Bronchial epithelial cell (primary cell): ENCODE data around the gene NPTXR. TPM values are rescaled to one million over a fixed set of nuclear protein-coding genes. Genes with fewer than 3 reads are reported as not detected.

Source experiments
- DNase-seq: peaks from one replicate; pipeline ENCODE4 v3.0.0-alpha.2; 2010; ENCODE audit warnings: low read depth
- FAIRE-seq: peaks from 2 replicates; lab custom pipeline; 2011; peaks lifted over from hg19 to GRCh38; lab: Jason Lieb, UNC
- H3K27me3 ChIP-seq: 2 replicates; pipeline ENCODE4 v1.5.1; 2011; ENCODE audit warnings: low read length; ENCODE audit not compliant: control insufficient read depth, insufficient read depth
- H3K36me3 ChIP-seq: 2 replicates; pipeline ENCODE4 v1.5.1; 2011; ENCODE audit warnings: low read length; ENCODE audit not compliant: control insufficient read depth, insufficient read depth
- H3K4me3 ChIP-seq: 2 replicates; pipeline ENCODE4 v1.5.1; 2011; ENCODE audit warnings: mild to moderate bottlenecking, low read depth, low read length, control low read depth
- total RNA-seq: library from RNA; depleted of rRNA; stranded (reverse); fragments of >200 nt; gene quantifications from 2 replicates; pipeline ENCODE4 v1.2.1, GENCODE V29; 2014
- TF ChIP-seq, protein P1 (sequence below): IDR thresholded peaks from 2 replicates; pipeline ENCODE4 v1.5.1; 2011; ENCODE audit warnings: mild to moderate bottlenecking, moderate library complexity, low read length, control low read depth, inconsistent platforms; ENCODE audit not compliant: insufficient read depth, severe bottlenecking

NPTXR gene
- total RNA-seq, 1 donor from 2014 or later = under 0.01 TPM

DNA sequence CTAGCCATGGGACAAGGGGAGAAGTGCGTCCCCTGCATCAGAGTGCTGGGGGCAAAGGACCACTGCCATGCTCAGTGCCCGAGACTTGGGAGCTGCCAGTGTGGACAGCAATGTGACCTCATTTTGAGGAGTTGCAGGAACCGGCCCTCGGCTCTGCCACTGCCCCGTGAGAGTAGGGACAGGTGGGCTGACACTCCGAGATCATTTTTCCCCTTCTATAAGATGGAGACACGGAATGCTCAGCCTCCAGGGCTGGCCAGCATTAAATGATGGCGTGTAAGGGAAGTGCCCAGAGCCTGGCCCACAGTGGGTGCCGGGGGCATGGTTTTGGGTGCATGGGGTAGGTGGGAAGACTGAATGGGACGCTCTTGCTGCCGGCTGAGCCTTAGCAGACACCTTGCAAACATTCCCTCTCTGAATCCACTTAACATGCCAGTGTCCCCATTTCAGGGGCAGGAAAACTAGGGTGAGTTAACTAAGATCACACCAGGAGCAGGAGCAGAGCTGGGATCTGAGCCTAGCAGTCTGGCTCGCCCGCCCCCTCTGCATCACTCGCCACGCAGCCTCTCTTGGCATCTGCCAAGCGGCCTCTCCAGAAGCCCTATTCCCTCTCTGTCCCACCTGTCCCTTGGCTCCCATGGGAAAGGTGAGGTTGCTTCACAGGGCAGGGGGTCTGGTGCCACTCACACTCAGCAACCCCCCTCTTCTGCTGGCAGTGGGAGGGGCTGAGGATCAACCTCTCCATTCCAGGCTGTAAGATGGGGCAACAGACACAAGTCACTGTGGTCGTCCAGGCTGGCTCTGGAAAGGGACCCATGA is 13.6 kb downstream of the NPTXR start:
- FAIRE-seq = no peak
- DNase-seq = no peak
- Histone ChIP-seq H3K4me3 (no peak overlapping the region), H3K27me3 (no peaks in the 10 kb centered on the region), H3K36me3 (no peaks in the 10 kb centered on the region)
- TF ChIP-seq, protein P1, sequence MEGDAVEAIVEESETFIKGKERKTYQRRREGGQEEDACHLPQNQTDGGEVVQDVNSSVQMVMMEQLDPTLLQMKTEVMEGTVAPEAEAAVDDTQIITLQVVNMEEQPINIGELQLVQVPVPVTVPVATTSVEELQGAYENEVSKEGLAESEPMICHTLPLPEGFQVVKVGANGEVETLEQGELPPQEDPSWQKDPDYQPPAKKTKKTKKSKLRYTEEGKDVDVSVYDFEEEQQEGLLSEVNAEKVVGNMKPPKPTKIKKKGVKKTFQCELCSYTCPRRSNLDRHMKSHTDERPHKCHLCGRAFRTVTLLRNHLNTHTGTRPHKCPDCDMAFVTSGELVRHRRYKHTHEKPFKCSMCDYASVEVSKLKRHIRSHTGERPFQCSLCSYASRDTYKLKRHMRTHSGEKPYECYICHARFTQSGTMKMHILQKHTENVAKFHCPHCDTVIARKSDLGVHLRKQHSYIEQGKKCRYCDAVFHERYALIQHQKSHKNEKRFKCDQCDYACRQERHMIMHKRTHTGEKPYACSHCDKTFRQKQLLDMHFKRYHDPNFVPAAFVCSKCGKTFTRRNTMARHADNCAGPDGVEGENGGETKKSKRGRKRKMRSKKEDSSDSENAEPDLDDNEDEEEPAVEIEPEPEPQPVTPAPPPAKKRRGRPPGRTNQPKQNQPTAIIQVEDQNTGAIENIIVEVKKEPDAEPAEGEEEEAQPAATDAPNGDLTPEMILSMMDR = no peak

DNA sequence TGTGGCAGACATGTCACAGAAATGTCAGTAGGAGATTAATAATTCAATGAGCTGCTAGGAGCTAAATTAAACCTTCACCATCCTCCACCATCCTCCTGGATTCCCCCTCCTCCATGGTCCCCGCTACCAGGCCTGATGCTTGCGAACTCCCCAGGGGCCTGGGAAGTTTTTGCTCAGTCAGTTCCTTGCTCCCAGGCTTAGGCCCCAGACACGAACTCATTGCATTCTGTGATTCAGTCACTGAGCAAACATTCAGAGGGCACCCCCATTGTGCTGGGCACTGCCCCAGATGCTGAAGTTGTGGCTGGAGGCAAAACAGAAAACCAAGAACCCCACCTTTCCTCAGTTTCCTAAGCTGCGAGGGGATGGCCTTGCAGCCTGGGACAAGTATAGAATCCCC is 14.3 kb downstream of the NPTXR start:
- FAIRE-seq (peak; percentile 72), DNase-seq (no peak)
- Histone ChIP-seq H3K4me3 (no peak overlapping the region), H3K36me3 (no peaks in the 10 kb centered on the region), H3K27me3 (no peaks in the 10 kb centered on the region)
- TF ChIP-seq, protein P1 = no peak

DNA sequence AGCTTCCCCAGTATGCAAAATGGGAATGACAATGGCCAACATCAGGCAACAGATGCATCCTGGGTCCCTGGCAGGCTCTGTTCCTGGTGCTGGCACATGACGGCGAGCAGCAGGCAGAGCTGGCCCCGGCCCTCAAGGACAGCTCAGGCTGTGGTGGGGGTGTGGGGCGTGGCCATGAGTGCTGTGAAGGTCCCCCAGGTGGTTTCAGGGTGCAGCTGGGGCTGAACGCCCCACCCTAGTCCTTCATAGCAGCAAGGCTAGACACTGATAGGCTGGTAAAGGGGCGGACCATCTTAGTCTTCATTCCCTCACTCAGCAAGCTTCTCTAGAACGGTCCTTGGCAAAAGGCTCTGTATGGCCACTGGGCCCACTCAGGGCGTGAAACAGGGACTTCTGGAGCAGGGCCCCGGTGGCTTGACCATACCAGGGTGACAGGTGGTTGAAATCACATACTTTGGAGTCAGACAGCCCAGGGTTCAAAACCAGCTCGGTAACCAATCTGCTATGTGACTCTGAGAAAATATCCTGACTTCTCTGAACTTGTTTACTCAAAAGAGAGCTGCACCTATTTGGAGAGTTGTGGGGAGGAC is 15.1 kb downstream of the NPTXR start:
- Histone ChIP-seq H3K27me3 (no peaks in the 10 kb centered on the region), H3K36me3 (no peaks in the 10 kb centered on the region), H3K4me3 (no peak overlapping the region)
- DNase-seq (no peak), FAIRE-seq (no peak)
- TF ChIP-seq, protein P1 = no peak

DNA sequence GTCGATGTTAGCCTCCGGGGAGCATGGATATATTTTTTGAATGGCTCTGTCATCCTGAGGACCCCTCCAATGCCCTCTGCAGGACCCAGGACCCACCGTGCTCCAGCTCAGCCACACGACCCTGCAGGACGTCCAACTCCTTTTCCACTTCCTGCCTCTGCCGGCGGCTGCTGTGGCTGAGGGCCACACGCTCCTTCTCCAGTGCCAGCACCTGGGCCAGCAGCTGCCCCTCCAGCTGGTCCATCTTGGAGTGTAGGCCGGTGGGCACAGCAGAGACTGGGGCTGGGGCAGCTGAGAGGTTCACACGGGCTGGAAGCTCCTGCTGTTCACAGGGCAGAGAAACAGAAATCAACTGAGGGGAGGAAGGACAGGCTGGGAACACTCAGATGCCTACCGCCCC is 15.6 kb downstream of the NPTXR start:
- no peak for FAIRE-seq
- no peaks in the 10 kb centered on the region for H3K27me3 ChIP-seq
- no peaks in the 10 kb centered on the region for H3K36me3 ChIP-seq
- TF ChIP-seq, protein P1 = no peak
- DNase-seq = no peak
- no peak overlapping the region for H3K4me3 ChIP-seq

DNA sequence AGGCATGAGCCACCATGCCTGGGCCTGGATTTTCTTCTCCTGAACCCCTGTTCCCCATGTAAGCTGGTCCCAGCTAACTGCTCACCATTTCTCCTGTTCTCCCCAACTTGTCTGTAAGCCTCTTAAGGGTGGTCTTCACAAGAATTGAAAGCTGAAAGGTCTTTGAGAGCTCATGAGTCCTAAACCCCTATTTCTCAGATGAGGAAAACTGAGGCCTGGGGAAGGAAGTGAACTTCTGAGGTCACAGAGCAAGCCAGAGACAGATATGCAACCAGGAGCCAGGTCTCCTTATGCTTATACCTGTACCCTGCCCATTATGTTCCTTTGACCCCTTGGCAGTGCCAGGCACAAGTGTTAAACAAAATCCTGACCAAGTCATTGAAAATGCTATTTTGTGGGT is 16.3 kb downstream of the NPTXR start:
- H3K4me3 ChIP-seq = no peak overlapping the region
- TF ChIP-seq, protein P1 = no peak
- peak; percentile 7 for FAIRE-seq
- no peak for DNase-seq
- H3K36me3 ChIP-seq = no peaks in the 10 kb centered on the region
- H3K27me3 ChIP-seq = no peaks in the 10 kb centered on the region
